Upper lobe of left lung (tissue), 6 donors: Measurements from ENCODE around the gene CDKN3. TPM values are rescaled to one million over a fixed set of nuclear protein-coding genes. Genes with fewer than 3 reads are reported as not detected.

Experiments
- ATAC-seq, 2 donors: fragments of 200-7000 bp; cut with Tn5 transposase; one replicate each; pipeline ENCODE4 v1.9.1; 2022; ENCODE audit warnings: mild to moderate bottlenecking in 2 of 2, moderate library complexity in 2 of 2; ENCODE audit not compliant: low FRiP score in 2 of 2
- DNase-seq, 2 donors: peaks; one replicate each; pipeline ENCODE4 v3.0.0-alpha.2; 2019 to 2020
- H3K27ac ChIP-seq, 4 donors: fragments of 200-600 bp; sonication (generic); one replicate each; pipeline ENCODE4 v1.5.1; 2016 to 2019
- H3K27me3 ChIP-seq, 4 donors: fragments of 200-600 bp; sonication (generic); one replicate each; pipeline ENCODE4 v1.5.1; 2017 to 2019
- H3K36me3 ChIP-seq, 4 donors: fragments of 200-600 bp; sonication (generic); one replicate each; pipeline ENCODE4 v1.5.1; 2016 to 2019
- H3K4me1 ChIP-seq, 4 donors: fragments of 200-600 bp; sonication (generic); one replicate each; pipeline ENCODE4 v1.5.1; 2018 to 2019
- H3K4me3 ChIP-seq, 4 donors: fragments of 200-600 bp; sonication (generic); one replicate each; pipeline ENCODE4 v1.5.1; 2017 to 2019; ENCODE audit warnings: mild to moderate bottlenecking in 2 of 4, moderate library complexity in 1 of 4
- H3K9me3 ChIP-seq, 4 donors: fragments of 200-600 bp; sonication (generic); one replicate each; pipeline ENCODE4 v1.5.1; 2018 to 2019
- EP300 ChIP-seq, 4 donors: sonication (generic); formaldehyde crosslinking; IDR thresholded peaks; one replicate each; pipeline ENCODE4 v1.5.1; 2017; ENCODE audit warnings: antibody characterized with exemption in 4 of 4, control low read depth in 2 of 4
- POLR2A ChIP-seq, 4 donors: fragments of 450-650 bp; IDR thresholded peaks; one replicate each; pipeline ENCODE4 v1.5.1; 2016 to 2017; ENCODE audit warnings: antibody characterized with exemption in 4 of 4, mild to moderate bottlenecking in 2 of 4
- POLR2AphosphoS5 ChIP-seq, 2 donors: sonication (generic); formaldehyde crosslinking; IDR thresholded peaks; one replicate each; pipeline ENCODE4 v1.5.1; 2017; ENCODE audit warnings: antibody characterized with exemption in 2 of 2
- WGBS, 2 donors: methylation state at CpG; one replicate each; pipeline ENCODE4 v1.1.5; 2017 to 2018; 5-methylcytosine and 5-hydroxymethylcytosine counted together
- total RNA-seq, 6 donors: library from RNA; depleted of rRNA in 4 of 6; stranded (reverse); fragments of >200 nt in 4 of 6; gene quantifications; one replicate each; pipeline versions ENCODE4 v1.1.0 to v1.2.1, GENCODE V29; 2016 to 2021
- TF ChIP-seq, protein P1 (sequence below), 6 experiments: fragments of 450-650 bp in 4 of 6; fragments of 200-600 bp in 2 of 6; sonication (generic) in 2 of 6; IDR thresholded peaks; one replicate each; pipeline ENCODE4 v1.5.1; 2016 to 2019; ENCODE audit warnings: antibody characterized with exemption in 6 of 6
- donor health status: DM: no; HTN: no; CAD: no; lungs with moderate emphysema.
- donor health status: DM: no; HTN: yes; CAD: no; lungs with severe emphysema.

The CDKN3 gene
- total RNA-seq, 6 donors from 2014 or later, result 1.7 to 3.6 (median 3.1) TPM; not detected in 2

DNA sequence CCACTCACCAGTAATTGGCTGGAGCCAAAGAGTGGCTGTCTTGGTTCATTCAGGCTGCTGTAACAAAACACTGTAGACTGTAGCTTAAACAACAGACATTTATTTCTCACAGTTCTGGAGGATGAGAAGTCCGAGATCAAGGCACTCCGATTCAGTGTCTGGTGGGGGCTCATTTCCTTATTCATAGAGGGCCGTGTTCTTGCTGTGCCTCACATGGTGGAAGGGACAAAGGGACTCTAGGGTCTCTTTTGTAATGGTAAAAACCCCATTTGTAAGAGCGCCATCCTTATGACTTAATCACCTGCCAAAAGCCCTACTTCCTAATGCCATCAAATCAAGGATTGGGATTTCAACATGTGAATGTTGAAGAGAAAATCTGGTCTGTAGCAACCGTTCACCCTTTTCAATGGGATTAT lies 34.7 kb upstream of the CDKN3 start:
- H3K9me3 ChIP-seq, result no peaks in the 10 kb centered on the region
- H3K27me3 ChIP-seq, result no peaks in the 10 kb centered on the region
- H3K36me3 ChIP-seq, result no peaks in the 10 kb centered on the region
- no peak for DNase-seq
- peaks cover 6 to 36% (median 10%) of the 10 kb centered on the region in 4 donors for H3K4me1 ChIP-seq
- H3K4me3 ChIP-seq, result no peak overlapping the region
- TF ChIP-seq, protein P1, sequence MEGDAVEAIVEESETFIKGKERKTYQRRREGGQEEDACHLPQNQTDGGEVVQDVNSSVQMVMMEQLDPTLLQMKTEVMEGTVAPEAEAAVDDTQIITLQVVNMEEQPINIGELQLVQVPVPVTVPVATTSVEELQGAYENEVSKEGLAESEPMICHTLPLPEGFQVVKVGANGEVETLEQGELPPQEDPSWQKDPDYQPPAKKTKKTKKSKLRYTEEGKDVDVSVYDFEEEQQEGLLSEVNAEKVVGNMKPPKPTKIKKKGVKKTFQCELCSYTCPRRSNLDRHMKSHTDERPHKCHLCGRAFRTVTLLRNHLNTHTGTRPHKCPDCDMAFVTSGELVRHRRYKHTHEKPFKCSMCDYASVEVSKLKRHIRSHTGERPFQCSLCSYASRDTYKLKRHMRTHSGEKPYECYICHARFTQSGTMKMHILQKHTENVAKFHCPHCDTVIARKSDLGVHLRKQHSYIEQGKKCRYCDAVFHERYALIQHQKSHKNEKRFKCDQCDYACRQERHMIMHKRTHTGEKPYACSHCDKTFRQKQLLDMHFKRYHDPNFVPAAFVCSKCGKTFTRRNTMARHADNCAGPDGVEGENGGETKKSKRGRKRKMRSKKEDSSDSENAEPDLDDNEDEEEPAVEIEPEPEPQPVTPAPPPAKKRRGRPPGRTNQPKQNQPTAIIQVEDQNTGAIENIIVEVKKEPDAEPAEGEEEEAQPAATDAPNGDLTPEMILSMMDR (IDR thresholded peaks at IDR 0.05), result no peak
- TF ChIP-seq EP300 (IDR thresholded peaks at IDR 0.05) (no peak), POLR2AphosphoS5 (IDR thresholded peaks at IDR 0.05) (no peak), POLR2A (IDR thresholded peaks at IDR 0.05) (no peak)
- H3K27ac ChIP-seq, result no peak overlapping the region
- WGBS, 2 donors, result 88 to 91% methylated on average over 5 of the region's 5 CpGs
- no peak for ATAC-seq

DNA sequence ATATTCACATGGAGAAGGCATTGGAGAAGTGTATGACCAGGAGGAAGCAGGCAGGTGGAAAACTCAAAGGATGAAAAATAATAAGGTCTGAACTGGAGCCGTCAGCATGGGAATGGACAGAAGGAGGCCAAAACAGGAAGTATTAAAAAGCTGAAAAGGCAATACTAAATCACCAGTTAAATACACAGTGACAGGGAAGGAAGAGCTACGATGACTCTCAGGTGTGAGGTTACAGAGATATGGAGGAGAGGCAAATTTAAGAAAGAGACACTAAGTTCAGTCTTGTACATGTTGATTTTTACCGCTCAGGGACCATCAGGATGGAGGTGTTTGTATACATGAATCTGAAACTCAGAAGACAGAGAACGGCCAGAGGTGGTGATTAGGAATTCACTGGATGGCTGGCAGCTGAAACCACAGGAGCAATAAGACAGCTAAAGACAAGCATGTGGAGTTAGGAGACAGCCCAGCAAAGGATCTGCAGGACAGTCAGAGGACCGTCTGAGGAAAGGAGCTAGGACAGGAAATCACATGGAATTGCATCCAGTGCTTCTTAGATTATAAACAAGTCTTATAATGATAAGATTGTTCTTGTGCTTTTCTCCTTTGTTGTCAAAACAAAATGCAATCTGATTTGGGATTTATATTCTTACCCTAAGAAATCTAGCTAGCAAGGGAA lies 33.9 kb upstream of the CDKN3 start:
- no peak for DNase-seq
- WGBS, 2 donors, result 43 to 48% methylated on average over 5 of the region's 5 CpGs

DNA sequence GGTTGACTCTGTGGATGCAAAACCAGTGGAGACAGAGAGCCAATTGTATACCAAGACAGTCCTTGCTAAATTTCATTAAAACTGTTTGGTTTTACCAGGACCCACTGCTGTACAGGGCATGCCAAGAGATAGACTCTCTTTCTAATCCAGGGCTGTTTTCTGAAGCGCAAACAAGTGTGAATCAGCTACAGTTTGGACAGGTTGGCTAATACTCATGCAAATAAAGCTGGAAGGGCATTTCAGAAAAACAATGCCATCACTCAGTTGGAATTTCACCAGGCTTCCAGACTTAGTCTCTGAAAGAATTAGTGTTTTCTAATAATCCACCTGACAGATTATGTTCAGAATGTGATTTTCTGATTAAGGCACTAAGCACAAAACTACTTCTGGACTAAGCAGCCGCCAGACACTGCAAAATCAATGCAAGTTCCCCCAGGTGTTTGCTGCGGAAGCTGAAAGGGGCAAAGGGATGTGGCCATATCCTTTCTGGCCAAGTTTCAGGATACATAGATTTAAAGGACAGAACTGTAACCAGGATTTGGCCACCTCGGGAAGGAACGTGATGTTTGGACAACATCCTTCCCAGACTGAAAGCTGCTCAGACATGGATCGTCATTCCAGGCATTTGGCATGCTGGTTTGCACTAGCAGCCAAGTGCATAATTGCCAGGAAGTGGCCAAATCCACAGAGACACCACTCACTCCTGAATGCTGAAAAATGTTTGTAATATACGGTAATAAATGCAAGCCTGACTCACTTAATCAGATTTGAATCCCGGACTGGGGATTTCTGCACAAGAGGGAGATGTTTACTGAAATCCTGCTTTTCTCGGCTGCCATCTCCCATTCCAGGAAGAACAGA lies 32.0 kb upstream of the CDKN3 start:
- TF ChIP-seq POLR2A (IDR thresholded peaks at IDR 0.05) (no peak), EP300 (IDR thresholded peaks at IDR 0.05) (peak in 2 of 4 donors; percentile 60 to 75), POLR2AphosphoS5 (IDR thresholded peaks at IDR 0.05) (peak; percentile 31 to 92)
- Histone ChIP-seq H3K27ac (peak overlapping the region in 2 of 4 donors; percentile 7 to 73), H3K4me3 (no peak overlapping the region), H3K9me3 (no peaks in the 10 kb centered on the region), H3K4me1 (peaks cover 11 to 41% (median 14%) of the 10 kb centered on the region in 4 donors), H3K27me3 (no peaks in the 10 kb centered on the region), H3K36me3 (no peaks in the 10 kb centered on the region)
- DNase-seq, result no peak
- WGBS, 2 donors, result 39 to 61% methylated on average over 9 of the region's 9 CpGs
- peak in 1 of 2 donors; percentile 82 for ATAC-seq

More for the DNA sequence above, 33.9 kb upstream of the CDKN3 start:
- ATAC-seq, result no peak
- H3K27ac ChIP-seq, result no peak overlapping the region
- H3K4me3 ChIP-seq, result no peak overlapping the region
- no peaks in the 10 kb centered on the region for H3K36me3 ChIP-seq
- H3K27me3 ChIP-seq, result no peaks in the 10 kb centered on the region
- H3K9me3 ChIP-seq, result no peaks in the 10 kb centered on the region
- TF ChIP-seq, protein P1 (IDR thresholded peaks at IDR 0.05), result no peak
- TF ChIP-seq EP300 (IDR thresholded peaks at IDR 0.05), result no peak
- TF ChIP-seq POLR2A (IDR thresholded peaks at IDR 0.05), result no peak
- TF ChIP-seq POLR2AphosphoS5 (IDR thresholded peaks at IDR 0.05), result no peak
- peaks cover 11 to 41% (median 14%) of the 10 kb centered on the region in 4 donors for H3K4me1 ChIP-seq

DNA sequence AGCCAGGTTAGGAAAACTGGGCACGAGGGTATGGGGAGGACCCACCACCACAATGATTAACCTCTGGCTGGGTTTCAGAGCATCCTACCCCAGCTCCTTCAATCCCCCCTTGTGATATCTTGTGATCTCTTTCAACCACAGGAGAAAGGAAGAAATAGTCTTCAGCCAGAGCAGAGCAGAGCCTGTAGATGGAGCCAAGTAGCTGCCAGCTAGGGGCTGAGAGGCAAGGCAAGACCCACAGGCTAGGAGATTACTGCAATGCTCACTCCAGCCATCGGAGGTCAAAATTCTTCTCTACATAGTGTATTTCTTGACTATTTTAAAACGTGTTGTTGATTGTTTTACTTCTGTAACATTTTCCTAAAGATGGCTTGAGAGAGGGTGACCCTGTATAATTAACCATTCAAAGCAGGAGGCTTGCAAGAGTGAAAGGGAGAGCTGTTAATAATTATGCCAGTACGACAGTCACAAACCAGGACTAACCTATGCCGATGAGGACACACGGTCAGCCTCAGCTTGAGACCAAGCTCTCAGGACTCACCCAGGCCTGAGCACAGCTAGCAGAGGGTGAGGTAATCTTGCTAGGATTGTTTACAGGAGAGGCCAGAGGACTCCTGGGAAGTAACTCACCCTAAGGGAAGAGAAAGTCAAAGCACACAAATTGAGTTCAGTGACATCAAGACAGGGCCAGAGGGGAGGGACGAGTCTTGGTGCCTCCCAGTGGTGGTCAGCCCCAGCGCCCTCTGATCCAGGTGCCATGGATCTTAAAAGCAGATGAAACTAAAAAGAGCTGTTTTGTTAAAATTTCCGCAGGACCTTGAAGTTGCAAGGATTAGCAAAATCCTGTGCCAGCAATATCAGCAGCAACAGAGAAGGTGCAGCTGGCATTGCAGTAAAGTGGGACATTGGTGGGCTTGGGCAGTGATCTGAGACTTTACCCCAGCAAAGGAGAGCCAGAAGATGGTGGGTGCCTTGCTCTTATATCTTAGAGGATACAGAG lies 29.8 kb upstream of the CDKN3 start:
- H3K27ac ChIP-seq, result peak overlapping the region in 1 of 4 donors; percentile 36
- no peak overlapping the region for H3K4me3 ChIP-seq
- H3K36me3 ChIP-seq, result no peaks in the 10 kb centered on the region
- no peaks in the 10 kb centered on the region for H3K27me3 ChIP-seq
- DNase-seq (peak in 1 of 2 donors; percentile 43), ATAC-seq (peak; percentile 44 to 74)
- peaks cover 11 to 41% (median 14%) of the 10 kb centered on the region in 4 donors for H3K4me1 ChIP-seq
- TF ChIP-seq POLR2AphosphoS5 (IDR thresholded peaks at IDR 0.05) (peak in 1 of 2 donors; percentile 39), EP300 (IDR thresholded peaks at IDR 0.05) (no peak), POLR2A (IDR thresholded peaks at IDR 0.05) (no peak)
- TF ChIP-seq, protein P1 (IDR thresholded peaks at IDR 0.05), result peak in 3 of 6 experiments; percentile 32 to 38 (median 35)
- WGBS, 2 donors, result 52 to 53% methylated on average over 9 of the region's 9 CpGs
- no peaks in the 10 kb centered on the region for H3K9me3 ChIP-seq
